ENCODE results near the gene PRDX1.
A peak's percentile ranks its signal among the peaks of the same experiment; 100 is the strongest.
"Not testable (repeated sequence)": the region's sequence is repeated elsewhere in the genome, so short reads cannot be mapped to it uniquely, and the experiment has no call there.

Gene PRDX1

GRCh38 chr1:45501505-45501859, 20.2 kb downstream of the PRDX1 start:
- DNase-seq, result peak; percentile 22

- DNase-seq, result peak; percentile 64
Observed at GRCh38 chr1:45499415-45499769, 22.3 kb downstream of the PRDX1 start.

DNA sequence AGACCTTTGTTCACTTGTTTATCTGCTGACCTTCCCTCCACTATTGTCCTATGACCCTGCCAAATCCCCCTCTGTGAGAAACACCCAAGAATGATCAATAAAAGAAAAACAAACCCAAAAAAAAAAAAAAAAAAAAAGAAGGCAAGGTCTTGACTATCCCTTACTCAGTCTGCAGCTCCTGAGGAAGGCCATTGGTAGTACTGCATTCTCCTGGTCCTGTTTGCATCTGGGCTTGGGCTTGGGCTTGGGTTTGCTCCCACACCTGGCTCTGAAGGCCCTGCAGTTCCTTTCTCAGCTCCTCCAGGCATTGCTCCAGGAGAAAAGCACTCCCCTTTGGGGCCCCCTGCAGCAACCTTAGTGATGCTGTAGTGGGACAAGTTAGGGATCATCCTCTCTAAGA, 23.4 kb downstream of the PRDX1 start:
- no peak for DNase-seq

DNA sequence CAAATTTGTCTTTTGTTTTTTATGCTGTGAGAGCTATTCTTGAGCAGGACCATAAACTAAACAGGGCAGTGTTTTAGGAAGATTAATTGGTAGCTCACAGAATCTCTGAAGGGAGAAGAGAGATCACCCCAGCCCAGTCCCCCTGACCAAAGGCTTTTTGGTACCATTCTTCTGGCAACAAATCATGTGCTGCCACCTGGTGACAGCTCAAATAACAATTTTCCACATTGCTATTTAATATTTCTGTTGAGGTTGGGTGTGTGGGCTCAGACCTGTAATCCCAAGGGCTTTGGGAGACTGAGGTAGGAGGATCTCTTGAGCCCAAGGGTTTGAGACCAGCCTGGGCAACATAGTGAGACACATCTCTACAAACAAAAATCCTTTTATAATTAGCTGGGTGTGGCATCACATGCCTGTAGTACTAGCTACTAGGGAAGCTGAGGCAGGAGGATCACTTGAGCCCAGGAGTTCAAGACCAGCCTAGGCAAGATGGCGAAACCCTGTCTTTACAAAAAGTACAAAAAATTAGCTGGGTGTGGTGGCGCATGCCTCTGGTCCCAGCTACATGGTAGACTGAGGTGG, 28.5 kb downstream of the PRDX1 start:
- DNase-seq, result peak; percentile 79

DNA sequence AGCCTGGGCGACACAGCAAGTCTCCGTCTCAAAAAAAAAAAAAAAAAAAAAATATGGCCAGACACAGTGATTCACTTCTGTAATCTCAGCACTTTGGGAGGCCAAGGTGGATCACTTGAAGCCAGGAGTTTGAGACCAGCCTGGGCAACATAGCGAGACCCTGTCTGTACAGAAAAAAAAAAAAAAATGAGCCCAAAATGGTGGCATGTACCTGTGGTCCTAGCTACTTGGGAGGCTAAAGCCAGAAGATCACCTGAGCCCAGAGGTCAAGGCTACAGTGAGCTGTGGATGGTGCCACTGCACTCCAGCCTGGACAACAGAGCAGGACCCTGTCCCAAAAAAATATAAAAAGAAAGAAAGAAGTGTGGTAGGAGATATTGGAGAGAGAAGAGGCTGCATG, 29.0 kb downstream of the PRDX1 start:
- DNase-seq, result no peak

- DNase-seq, result peak; percentile 35
Observed at GRCh38 chr1:45491487-45492260, 30.0 kb downstream of the PRDX1 start.

- DNase-seq, result peak; percentile 100
Observed at GRCh38 chr1:45490626-45491486, 30.8 kb downstream of the PRDX1 start, which contains the start of gene TESK2. TESK2 (minus strand) TSS chr1:45491163; CDS start chr1:45457785, 33,378 bp downstream.

DNA sequence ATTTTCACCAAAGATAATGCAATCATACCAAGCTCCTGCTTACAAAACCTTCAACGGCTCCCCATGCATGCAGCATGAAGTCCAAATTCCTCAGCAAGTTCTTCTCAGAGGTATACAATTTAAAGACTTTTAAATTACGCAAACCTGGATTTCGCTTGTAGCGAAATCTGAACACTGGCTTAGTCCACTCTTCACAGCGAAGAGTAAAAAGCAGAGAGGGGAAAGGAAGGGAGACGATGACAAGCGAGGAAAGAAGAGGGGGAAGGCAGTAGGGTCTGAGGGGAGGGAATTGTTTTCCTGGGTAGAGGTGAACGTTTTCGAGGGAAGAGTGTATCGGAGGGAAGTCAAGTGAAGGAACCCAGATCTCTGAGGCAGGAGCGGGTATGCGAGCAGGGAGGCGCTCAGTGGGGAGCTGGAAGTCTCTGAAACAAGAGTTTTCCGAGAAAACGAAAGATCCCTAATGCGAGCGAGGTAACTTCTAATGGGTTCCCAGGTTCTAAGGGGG, 31.5 kb downstream of the PRDX1 start:
- DNase-seq, result peak; percentile 61

DNA sequence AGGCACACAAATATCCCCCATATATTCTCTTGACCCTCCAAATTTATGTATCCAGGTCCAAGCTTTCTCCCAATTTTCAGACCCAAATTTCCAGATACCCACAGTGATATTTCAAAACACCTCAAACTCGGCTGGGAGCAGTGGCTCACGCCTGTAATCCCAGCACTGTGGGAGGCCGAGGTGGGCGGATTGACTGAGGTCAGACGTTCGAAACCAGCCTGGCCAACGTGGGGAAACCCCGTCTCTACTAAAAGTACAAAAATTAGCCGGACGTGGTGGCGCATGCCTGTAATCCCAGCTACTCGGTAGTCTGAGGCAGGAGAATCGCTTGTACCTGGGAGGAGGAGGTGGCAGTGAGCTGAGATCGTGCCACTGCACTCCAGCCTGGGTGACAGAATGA, 32.3 kb downstream of the PRDX1 start:
- not testable (repeated sequence) for DNase-seq

DNA sequence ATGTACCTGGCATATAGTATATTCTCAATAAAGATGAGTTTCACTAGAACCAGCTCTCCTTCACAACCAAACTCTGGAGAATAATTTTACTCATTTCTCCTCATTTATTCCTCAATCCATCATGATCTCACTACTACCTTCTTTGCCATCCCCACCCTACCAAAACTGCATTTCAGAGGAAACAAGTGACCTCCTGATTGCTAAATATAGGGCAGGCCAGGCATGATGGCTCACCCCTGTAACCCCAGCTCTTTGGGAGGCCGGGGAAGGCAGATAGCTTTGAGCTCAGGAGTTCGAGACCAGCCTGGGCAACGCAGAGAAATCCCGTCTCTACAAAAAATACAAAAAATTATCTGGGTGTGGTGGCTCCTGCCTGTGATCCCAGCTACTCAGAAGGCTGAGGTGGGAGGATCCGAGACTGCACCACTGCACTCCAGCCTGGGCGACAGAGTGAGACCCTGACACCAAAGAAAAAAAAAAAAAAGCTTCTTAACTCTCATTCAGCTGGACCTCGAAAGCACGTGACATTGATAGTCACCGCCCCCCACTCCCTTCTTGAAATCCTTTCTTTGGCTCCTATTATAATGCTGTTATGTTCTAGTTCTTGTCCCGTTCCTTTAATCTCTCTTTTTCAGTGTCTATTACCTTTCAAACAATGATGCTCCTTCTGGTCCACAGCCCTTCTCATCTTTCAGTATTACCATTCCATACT, 32.9 kb downstream of the PRDX1 start:
- DNase-seq, result no peak

DNA sequence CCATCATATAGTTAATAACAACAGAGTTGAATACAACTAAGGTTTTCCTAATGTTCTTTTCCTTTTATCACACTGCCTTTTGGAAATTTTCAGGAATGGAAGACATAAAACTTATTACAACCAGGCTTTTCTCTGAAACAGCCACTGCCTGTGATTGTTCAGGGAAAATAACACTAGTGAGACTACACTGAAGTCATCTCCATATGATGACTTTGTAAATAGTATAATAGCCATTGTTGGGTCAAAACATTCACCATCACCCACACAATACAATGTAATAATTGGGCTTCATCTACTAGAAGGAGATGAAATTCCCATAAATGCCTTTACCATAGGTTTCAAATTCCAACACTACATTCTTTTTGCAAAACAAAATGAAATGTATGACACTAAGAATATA, 35.7 kb downstream of the PRDX1 start:
- DNase-seq, result no peak

GRCh38 chr1:45479039-45479748, 42.5 kb downstream of the PRDX1 start:
- DNase-seq, result no peak

DNA sequence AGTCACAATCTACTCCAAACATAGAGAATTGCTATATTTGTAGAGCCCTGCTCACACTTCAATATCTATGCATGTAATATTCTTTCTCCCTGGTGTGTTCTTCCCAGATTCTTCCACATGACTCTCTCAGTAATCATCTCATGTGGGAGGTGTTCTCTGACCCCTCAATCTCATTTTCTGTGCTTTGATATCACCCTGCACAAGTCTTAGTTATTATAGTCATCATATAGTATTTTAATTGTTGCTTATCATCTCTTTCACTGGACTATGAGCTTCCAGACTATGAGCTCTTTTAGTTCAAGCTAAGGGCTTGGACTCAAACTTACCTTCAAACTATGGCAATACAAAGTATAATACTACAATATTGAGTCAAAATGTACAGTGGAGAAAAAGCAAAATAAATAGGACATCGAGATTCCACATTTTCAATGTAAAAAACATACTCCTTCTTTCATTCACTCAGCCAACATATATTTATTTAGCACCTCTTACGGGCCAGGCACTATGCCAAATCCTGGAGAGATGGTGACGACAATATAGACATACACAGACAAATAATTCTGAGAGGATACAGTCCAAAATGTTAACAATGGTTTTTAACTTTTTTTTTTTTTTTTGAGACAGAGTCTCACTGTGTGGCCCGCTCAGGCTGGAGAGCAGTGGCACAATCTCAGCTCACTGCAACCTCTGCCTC, 43.4 kb downstream of the PRDX1 start:
- DNase-seq, result no peak

DNA sequence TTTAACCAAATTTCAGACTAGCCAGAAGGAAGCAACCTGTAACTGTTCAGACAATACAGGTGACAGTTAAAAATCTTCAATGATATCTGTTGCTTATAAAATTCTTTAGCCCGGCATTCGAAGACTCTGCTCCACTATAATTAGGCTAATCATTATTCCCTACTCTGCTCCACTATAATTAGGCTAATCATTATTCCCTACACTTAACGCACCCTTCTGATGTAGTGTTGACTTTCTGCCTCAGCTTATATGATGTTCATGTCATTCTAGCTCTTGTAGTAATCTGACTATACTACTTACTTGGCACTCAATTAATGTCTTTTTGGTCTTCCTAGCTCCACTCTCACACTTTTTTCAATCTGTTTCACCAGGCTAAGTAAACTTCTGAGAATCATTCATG, 44.0 kb downstream of the PRDX1 start:
- no peak for DNase-seq

GRCh38 chr1:45474194-45474593, 47.5 kb downstream of the PRDX1 start:
- not testable (repeated sequence) for DNase-seq

DNA sequence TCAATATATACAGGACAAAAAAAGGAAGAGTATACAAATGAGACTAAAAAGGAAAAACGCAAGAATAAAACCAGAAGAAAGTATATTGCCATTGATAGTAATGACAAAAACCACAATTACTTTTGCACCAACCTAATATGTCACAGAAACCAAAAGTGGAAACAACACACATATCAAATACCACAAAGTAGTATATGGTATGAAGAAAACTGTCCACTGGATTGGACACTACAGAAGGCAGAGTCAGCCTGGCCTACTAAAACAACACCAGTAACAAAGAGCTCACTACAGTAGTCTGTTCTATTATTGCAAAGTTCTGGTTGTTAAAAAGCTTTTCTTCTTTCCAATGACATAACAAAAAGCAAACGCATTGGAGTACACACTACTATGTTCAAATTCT, 48.4 kb downstream of the PRDX1 start:
- no peak for DNase-seq

DNA sequence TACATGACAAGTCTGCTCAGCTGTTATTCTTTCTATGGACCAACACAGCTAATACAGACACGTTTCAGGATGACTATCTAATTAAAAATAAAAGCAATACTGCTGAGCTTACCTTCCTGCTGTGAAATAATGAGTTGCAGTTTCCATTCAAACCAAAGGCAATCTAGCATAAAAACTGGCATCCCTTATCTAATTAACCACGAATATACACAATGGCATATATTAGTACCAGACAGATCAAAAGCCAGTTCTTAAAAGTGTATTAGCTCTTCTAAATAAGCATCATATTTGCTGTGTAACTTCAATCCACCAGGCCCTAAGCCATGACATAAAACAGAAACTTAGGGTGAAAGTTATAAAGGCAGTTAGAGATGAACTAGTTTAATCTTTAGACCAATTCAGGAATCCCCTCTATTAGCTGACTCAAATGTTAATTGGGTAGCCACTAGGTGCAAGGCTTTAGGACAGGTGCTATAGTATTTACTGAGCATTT, 51.3 kb downstream of the PRDX1 start:
- no peak for DNase-seq

DNA sequence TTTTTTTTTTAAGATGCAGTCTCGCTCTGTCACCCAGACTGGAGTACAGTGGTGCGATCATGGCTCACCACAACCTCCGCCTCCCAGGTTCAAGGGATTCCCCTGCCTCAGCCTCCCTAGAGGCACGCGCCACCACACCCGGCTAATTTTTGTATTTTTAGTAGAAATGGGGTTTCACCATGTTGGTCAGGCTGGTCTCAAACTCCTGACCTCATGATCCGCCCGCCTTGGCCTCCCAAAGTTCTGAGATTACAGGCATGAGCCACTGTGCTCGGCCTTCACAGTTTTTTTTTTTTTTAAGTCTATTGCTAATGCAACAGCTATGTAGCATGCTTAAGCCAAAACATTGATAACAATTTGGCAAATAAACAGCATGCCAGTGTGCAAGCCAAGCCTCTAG, 54.3 kb downstream of the PRDX1 start:
- not testable (repeated sequence) for DNase-seq

DNA sequence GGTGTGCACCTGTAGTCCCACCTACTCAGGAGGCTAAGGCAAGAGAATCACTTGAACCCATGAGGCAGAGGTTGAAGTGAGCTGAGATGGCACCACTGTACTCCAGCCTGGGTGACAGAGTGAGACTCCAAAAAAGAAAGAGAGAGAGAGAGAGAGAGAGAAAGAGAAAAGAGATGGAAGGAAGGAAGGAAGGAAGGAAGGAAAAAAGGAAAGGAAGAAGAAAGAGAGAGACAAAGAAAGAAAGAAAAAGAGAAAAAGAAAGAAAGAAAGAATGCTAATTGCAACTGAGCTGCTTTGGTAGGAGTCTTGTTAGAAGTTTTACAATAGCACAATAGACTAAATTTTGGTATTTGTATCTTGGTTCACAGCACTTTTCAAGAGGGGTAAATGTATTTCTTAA, 56.4 kb downstream of the PRDX1 start:
- no peak for DNase-seq
